ENCODE measurements around the gene DNAH9. TPM values are rescaled to one million over a fixed set of nuclear protein-coding genes. Genes with fewer than 3 reads are reported as not detected.

Gene DNAH9
- total and polyA plus RNA-seq, 2 experiments from 2014 or later: 0.24 to 1.8 TPM

DNA sequence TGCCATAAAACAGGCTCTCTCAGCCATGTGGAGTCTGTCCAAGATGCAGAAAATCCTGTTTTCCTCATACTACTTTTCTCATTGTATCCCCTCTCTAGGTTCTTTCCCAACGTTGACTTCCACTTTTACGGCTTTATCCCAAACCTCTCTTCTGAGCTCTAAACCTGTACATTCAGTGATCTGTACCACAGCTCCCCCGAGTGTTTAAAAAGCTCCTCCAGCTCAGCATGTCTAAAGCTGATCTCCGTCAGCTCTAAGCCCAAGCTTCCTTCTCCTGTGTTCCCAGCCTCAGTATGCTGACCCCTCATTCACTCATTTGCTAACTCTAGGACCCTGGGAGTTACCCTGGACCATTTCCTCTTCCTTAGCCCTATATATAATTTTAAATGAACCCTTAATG, 144.6 kb downstream of the DNAH9 start:
- Histone ChIP-seq H3K27me3 (no peaks in the 10 kb centered on the region), H3K9me3 (ENCODE audit: low read depth) (no peaks in the 10 kb centered on the region), H3K27ac (no peak overlapping the region), H3K36me3 (no peaks in the 10 kb centered on the region), H3K4me3 (no peak overlapping the region), H3K4me1 (ENCODE audit: low read depth) (no peaks in the 10 kb centered on the region)
- peak in 1 of 2 donors; percentile 45 for DNase-seq (ENCODE audit: low read depth in 1 of 2, low spot score in 1 of 2)
- TF ChIP-seq, protein P1, sequence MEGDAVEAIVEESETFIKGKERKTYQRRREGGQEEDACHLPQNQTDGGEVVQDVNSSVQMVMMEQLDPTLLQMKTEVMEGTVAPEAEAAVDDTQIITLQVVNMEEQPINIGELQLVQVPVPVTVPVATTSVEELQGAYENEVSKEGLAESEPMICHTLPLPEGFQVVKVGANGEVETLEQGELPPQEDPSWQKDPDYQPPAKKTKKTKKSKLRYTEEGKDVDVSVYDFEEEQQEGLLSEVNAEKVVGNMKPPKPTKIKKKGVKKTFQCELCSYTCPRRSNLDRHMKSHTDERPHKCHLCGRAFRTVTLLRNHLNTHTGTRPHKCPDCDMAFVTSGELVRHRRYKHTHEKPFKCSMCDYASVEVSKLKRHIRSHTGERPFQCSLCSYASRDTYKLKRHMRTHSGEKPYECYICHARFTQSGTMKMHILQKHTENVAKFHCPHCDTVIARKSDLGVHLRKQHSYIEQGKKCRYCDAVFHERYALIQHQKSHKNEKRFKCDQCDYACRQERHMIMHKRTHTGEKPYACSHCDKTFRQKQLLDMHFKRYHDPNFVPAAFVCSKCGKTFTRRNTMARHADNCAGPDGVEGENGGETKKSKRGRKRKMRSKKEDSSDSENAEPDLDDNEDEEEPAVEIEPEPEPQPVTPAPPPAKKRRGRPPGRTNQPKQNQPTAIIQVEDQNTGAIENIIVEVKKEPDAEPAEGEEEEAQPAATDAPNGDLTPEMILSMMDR (IDR thresholded peaks at IDR 0.05; ENCODE audit: low read depth, low read length): no peak

DNA sequence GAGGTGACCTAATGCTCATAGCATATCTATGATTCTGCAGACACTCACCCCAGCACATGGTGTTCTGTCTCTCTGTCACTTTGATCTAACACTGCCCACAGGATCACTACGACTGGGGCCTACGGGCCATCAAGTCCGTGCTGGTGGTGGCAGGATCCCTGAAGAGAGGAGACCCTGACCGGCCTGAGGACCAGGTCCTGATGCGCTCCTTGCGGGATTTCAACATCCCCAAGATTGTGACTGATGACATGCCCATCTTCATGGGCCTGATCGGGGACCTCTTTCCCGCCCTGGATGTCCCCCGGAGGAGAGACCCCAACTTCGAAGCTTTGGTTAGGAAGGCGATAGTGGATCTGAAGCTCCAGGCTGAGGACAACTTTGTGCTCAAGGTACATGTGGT, 146.4 kb downstream of the DNAH9 start:
- no peaks in the 10 kb centered on the region for H3K27me3 ChIP-seq
- H3K4me1 ChIP-seq (ENCODE audit: low read depth): no peaks in the 10 kb centered on the region
- TF ChIP-seq, protein P1 (IDR thresholded peaks at IDR 0.05; ENCODE audit: low read depth, low read length): no peak
- H3K9me3 ChIP-seq (ENCODE audit: low read depth): no peaks in the 10 kb centered on the region
- H3K36me3 ChIP-seq: no peaks in the 10 kb centered on the region
- no peak overlapping the region for H3K27ac ChIP-seq
- H3K4me3 ChIP-seq: no peak overlapping the region
- no peak for DNase-seq (ENCODE audit: low read depth in 1 of 2, low spot score in 1 of 2)

DNA sequence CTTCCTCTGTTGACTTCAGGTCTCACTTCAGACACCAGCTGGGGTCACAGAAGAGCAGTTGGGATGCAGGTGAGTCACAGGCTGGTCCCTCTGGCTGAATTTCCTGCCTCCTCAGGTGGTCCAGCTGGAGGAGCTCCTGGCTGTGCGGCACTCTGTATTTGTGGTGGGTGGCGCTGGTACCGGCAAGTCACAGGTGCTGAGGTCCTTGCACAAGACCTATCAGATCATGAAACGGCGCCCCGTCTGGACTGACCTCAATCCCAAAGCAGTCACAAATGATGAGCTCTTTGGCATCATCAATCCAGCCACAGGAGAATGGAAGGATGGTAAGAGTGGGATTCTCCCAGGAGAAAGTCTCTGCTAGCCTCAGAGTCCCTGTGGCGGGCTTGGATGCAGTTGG, 149.2 kb downstream of the DNAH9 start:
- no peak overlapping the region for H3K4me3 ChIP-seq
- H3K4me1 ChIP-seq (ENCODE audit: low read depth): no peaks in the 10 kb centered on the region
- H3K36me3 ChIP-seq: no peaks in the 10 kb centered on the region
- no peak overlapping the region for H3K27ac ChIP-seq
- TF ChIP-seq, protein P1 (IDR thresholded peaks at IDR 0.05; ENCODE audit: low read depth, low read length): no peak
- no peak for DNase-seq (ENCODE audit: low read depth in 1 of 2, low spot score in 1 of 2)
- no peaks in the 10 kb centered on the region for H3K27me3 ChIP-seq
- no peaks in the 10 kb centered on the region for H3K9me3 ChIP-seq (ENCODE audit: low read depth)

DNA sequence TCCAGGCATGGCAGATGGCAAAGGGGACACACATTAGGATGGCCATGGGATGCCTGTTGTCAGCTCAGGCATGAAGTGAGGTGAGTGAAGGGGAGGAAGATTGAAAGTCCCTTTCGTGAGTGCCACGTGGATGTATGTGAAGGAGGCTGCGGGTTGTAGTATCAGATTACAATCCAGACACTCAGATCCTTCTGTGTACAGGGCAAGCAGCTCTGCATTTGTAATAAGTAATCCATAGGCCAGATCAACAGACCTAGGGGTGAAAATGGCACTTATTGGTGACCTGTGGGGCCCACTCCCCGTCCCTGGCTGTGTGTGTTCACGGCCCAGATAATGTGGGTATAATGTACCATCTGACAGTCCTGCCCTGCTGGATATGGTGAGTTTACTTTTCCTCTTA, 159.5 kb downstream of the DNAH9 start:
- Histone ChIP-seq H3K36me3 (no peaks in the 10 kb centered on the region), H3K4me3 (no peak overlapping the region), H3K4me1 (ENCODE audit: low read depth) (no peaks in the 10 kb centered on the region), H3K27me3 (no peaks in the 10 kb centered on the region), H3K27ac (no peak overlapping the region), H3K9me3 (ENCODE audit: low read depth) (no peaks in the 10 kb centered on the region)
- DNase-seq (ENCODE audit: low read depth in 1 of 2, low spot score in 1 of 2): no peak
- TF ChIP-seq, protein P1 (IDR thresholded peaks at IDR 0.05; ENCODE audit: low read depth, low read length): no peak

DNA sequence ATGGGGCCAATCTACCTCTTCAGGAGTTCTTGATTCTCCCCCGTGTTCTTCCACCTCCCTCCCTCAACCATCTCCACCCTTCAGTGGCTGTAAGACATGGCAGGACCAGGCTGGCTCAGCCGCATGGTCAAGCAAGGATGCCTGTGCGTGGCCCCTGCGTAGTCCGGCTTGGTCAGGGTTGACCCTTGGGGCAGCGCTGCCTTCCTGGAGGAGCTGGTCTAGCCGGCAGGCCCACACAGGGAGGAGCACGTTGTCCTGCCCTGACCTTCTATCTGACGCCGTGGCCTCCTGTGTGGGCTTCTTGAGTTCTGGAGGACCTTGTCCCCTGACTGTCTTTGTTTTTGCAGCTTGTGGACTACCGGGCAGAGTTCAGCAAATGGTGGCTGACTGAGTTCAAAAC, 169.8 kb downstream of the DNAH9 start:
- no peak overlapping the region for H3K27ac ChIP-seq
- no peaks in the 10 kb centered on the region for H3K36me3 ChIP-seq
- H3K27me3 ChIP-seq: no peaks in the 10 kb centered on the region
- H3K9me3 ChIP-seq (ENCODE audit: low read depth): no peaks in the 10 kb centered on the region
- no peak overlapping the region for H3K4me3 ChIP-seq
- DNase-seq (ENCODE audit: low read depth in 1 of 2, low spot score in 1 of 2): no peak
- H3K4me1 ChIP-seq (ENCODE audit: low read depth): no peaks in the 10 kb centered on the region
- TF ChIP-seq, protein P1 (IDR thresholded peaks at IDR 0.05; ENCODE audit: low read depth, low read length): no peak

DNA sequence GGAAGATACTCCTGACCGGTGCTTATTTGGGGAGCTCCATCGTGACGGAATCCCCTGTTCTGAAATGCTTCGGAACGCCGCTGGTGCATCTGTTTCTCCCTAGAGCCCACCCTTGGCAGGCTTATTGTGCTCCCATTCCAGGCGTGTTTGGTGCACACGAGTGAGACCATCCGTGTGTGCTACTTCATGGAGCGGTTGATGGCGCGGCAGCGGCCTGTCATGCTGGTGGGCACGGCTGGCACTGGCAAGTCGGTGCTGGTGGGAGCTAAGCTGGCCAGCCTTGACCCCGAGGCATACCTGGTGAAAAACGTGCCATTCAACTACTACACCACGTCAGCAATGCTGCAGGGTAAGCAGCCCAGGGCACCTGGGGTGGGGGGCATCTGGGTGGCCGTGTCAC, 170.7 kb downstream of the DNAH9 start:
- Histone ChIP-seq H3K36me3 (no peaks in the 10 kb centered on the region), H3K27ac (no peak overlapping the region), H3K4me3 (no peak overlapping the region), H3K27me3 (no peaks in the 10 kb centered on the region), H3K4me1 (ENCODE audit: low read depth) (no peaks in the 10 kb centered on the region), H3K9me3 (ENCODE audit: low read depth) (no peaks in the 10 kb centered on the region)
- TF ChIP-seq, protein P1 (IDR thresholded peaks at IDR 0.05; ENCODE audit: low read depth, low read length): no peak
- no peak for DNase-seq (ENCODE audit: low read depth in 1 of 2, low spot score in 1 of 2)

Measured in cardiac muscle cell (in vitro differentiated cells and primary cell).